HCT116 (cell line): ENCODE data around the gene TEX19. TPM values are rescaled to one million over a fixed set of nuclear protein-coding genes. Genes with fewer than 3 reads are reported as not detected.

Experiments
- ATAC-seq: fragments of 200-7000 bp; cut with Tn5 transposase; 2 replicates; pipeline ENCODE4 v1.9.1; 2020; ENCODE audit warnings: mild to moderate bottlenecking, moderate library complexity
- BruUV-seq: library from RNA; stranded (reverse); fragments of 400-500 nt; replicated peaks from 2 replicates; lab custom pipeline; 2021; lab: Mats Ljungman, UMichigan
- CTCF ChIA-PET: fragments of 300-600 bp; sonication (Branson Sonifier 250); formaldehyde crosslinking; loops from one replicate; lab custom pipeline; 2021; ENCODE audit warnings: antibody characterized with exemption; lab: Charles Lee
- POLR2A ChIA-PET: fragments of 300-600, 350-600 bp; sonication (Branson Sonifier 250); formaldehyde crosslinking; loops from one replicate; lab custom pipeline; 2021; ENCODE audit warnings: antibody characterized with exemption; lab: Charles Lee
- RAD21 ChIA-PET, 2 experiments: fragments of 300-600 bp; sonication (Branson Sonifier 250); formaldehyde crosslinking; loops; one replicate each; lab custom pipeline; 2023; ENCODE audit warnings: low total read pairs in 2 of 2; ENCODE audit not compliant: uncharacterized antibody in 2 of 2, unreplicated experiment in 2 of 2, low non-redundant PET in 1 of 2; lab: Charles Lee
- DNase-seq: peaks from one replicate; pipeline ENCODE4 v3.0.0-alpha.2; 2010; ENCODE audit warnings: low read depth, low spot score
- H2AFZ ChIP-seq: fragments of 200-600 bp; shearing (Covaris generic), sonication (generic); 2 replicates; pipeline ENCODE4 v1.6.1; 2017; ENCODE audit warnings: low read depth, mixed run types, mixed read lengths, antibody characterized with exemption, low read length; ENCODE audit not compliant: poor library complexity, severe bottlenecking
- H3K27ac ChIP-seq: 2 replicates; pipeline ENCODE4 v1.5.1; 2012; ENCODE audit warnings: low read depth, low read length
- H3K27me3 ChIP-seq: fragments of 200-600 bp; sonication (generic); 2 replicates; pipeline ENCODE4 v1.6.1; 2016; ENCODE audit warnings: mixed run types, low read length, mixed read lengths; ENCODE audit not compliant: insufficient read depth
- H3K36me3 ChIP-seq, 2 experiments: fragments of 200-500 bp in 1 of 2; fragments of 200-600 bp in 1 of 2; sonication (Bioruptor generic) in 1 of 2; sonication (generic) in 1 of 2; 2 replicates each; pipeline versions ENCODE4 v1.5.1 to v1.6.1; 2014 to 2016; ENCODE audit warnings: low read length in 2 of 2, inconsistent platforms in 1 of 2, mixed read lengths in 1 of 2, mixed run types in 1 of 2; ENCODE audit not compliant: insufficient read depth in 2 of 2, control insufficient read depth in 1 of 2
- H3K4me1 ChIP-seq, 2 experiments: fragments of 200-600 bp in 1 of 2; sonication (generic) in 1 of 2; 2 replicates each; pipeline versions ENCODE4 v1.5.1 to v1.6.1; 2012 to 2017; ENCODE audit warnings: low read length in 2 of 2, inconsistent platforms in 1 of 2, mild to moderate bottlenecking in 1 of 2, mixed read lengths in 1 of 2, mixed run types in 1 of 2, moderate library complexity in 1 of 2; ENCODE audit not compliant: insufficient read depth in 2 of 2, control insufficient read depth in 1 of 2
- H3K4me2 ChIP-seq: fragments of 200-600 bp; sonication (generic); 2 replicates; pipeline ENCODE4 v1.6.1; 2017; ENCODE audit warnings: mixed run types, low read length, mixed read lengths
- H3K4me3 ChIP-seq, 2 experiments: fragments of 200-600 bp in 1 of 2; sonication (generic) in 1 of 2; replicated peaks in 1 of 2; 2 replicates each; pipeline ENCODE4 v1.5.1; 2011 to 2016; ENCODE audit warnings: low read length in 2 of 2, control low read depth in 1 of 2, low read depth in 1 of 2, mild to moderate bottlenecking in 1 of 2, mixed read lengths in 1 of 2, mixed run types in 1 of 2
- H3K79me2 ChIP-seq: fragments of 200-600 bp; sonication (generic); 2 replicates; pipeline ENCODE4 v1.6.1; 2017; ENCODE audit warnings: mild to moderate bottlenecking, mixed run types, low read length, moderate library complexity, mixed read lengths; ENCODE audit not compliant: insufficient read depth
- H3K9ac ChIP-seq: fragments of 200-600 bp; sonication (generic); 2 replicates; pipeline ENCODE4 v1.6.1; 2016; ENCODE audit warnings: low read length, mixed read lengths
- H3K9me2 ChIP-seq: fragments of 200-600 bp; sonication (generic), shearing (Covaris generic); 2 replicates; pipeline ENCODE4 v1.6.1; 2017; ENCODE audit warnings: mixed run types, mild to moderate bottlenecking, moderate library complexity; ENCODE audit not compliant: insufficient read depth
- H3K9me3 ChIP-seq, 2 experiments: fragments of 200-500 bp in 1 of 2; fragments of 200-600 bp in 1 of 2; sonication (Bioruptor generic) in 1 of 2; sonication (generic) in 1 of 2; 2 replicates each; pipeline ENCODE4 v1.6.1; 2014 to 2017; ENCODE audit warnings: low read length in 2 of 2, mixed read lengths in 2 of 2, inconsistent platforms in 1 of 2, low read depth in 1 of 2, mild to moderate bottlenecking in 1 of 2, mixed run types in 1 of 2, moderate library complexity in 1 of 2; ENCODE audit not compliant: control insufficient read depth in 1 of 2, insufficient read depth in 1 of 2
- H4K20me1 ChIP-seq: fragments of 200-600 bp; sonication (generic), shearing (Covaris generic); 2 replicates; pipeline ENCODE4 v1.6.1; 2017; ENCODE audit warnings: mixed run types, mild to moderate bottlenecking, moderate library complexity; ENCODE audit not compliant: insufficient read depth
- SRF ChIP-seq: IDR thresholded peaks from 2 replicates; pipeline ENCODE4 v1.6.1; 2012; ENCODE audit warnings: low read depth
- TCF7L2 ChIP-seq: IDR thresholded peaks from 2 replicates; pipeline ENCODE4 v1.7.0; 2011; ENCODE audit warnings: borderline replicate concordance, inconsistent platforms; ENCODE audit not compliant: insufficient read depth, insufficient read length; ENCODE audit errors: extremely low read depth
- ZFX ChIP-seq: fragments of 450-650 bp; IDR thresholded peaks from 2 replicates; pipeline ENCODE4 v1.6.1; 2017
- intact Hi-C: fragments of 100-400 bp; cut with micrococcal nuclease; formaldehyde crosslinking; loops from 2 replicates; pipeline ENCODE4 v1.10.0; 2022
- total RNA-seq: library from RNA; stranded (reverse); gene quantifications from one replicate; pipeline ENCODE4 v1.2.1, GENCODE V29; 2021; ENCODE audit not compliant: unreplicated experiment

TEX19 gene
- total RNA-seq, 1 experiment from 2014 or later: 2.1 TPM

GRCh38 chr17:82324566-82325285 is 34.3 kb upstream of the TEX19 start:
- no TSS peak for BruUV-seq
- H3K4me1 ChIP-seq: peaks cover 9 to 33% of the 10 kb centered on the region in 2 experiments; a peak in 3 of 4 replicates
- CTCF ChIA-PET: no interaction called here

GRCh38 chr17:82325286-82326180 is 33.5 kb upstream of the TEX19 start:
- CTCF ChIA-PET: no interaction called here
- H3K27me3 ChIP-seq: no peaks in the 10 kb centered on the region
- POLR2A ChIA-PET: interaction anchor here (0.9 kb wide), 1 partner anchor 29 kb away, joined by 4 read pairs; no protein-coding TSS in a partner anchor
- DNase-seq (no peak), ATAC-seq (no peak)
- H3K4me1 ChIP-seq: peaks cover 15 to 40% of the 10 kb centered on the region in 2 experiments
- H3K4me2 ChIP-seq: no peak overlapping the region
- no peak overlapping the region for H3K9ac ChIP-seq
- 0 out of 2 replicates have a peak, but pooled peaks have one; percentile 8 for TF ChIP-seq ZFX
- no peak for TF ChIP-seq TCF7L2
- no peaks in the 10 kb centered on the region for H4K20me1 ChIP-seq
- no peaks in the 10 kb centered on the region for H3K9me2 ChIP-seq
- intact Hi-C loops: no loop called here
- BruUV-seq: no TSS peak
- no peaks in the 10 kb centered on the region for H3K79me2 ChIP-seq
- RAD21 ChIA-PET: interaction anchor here in 1 of 2 experiments (1.5 kb wide), 1 partner anchor 11 kb away, joined by 3 read pairs; no protein-coding TSS in a partner anchor
- H3K36me3 ChIP-seq: no peaks in the 10 kb centered on the region
- H3K9me3 ChIP-seq: no peaks in the 10 kb centered on the region
- no peak overlapping the region for H3K4me3 ChIP-seq
- no peak overlapping the region; the same call in 1 of the 2 replicates for H3K27ac ChIP-seq
- H2AFZ ChIP-seq: no peak overlapping the region

More at GRCh38 chr17:82324566-82325285, 34.3 kb upstream of the TEX19 start:
- Histone ChIP-seq H3K36me3 (no peaks in the 10 kb centered on the region), H3K27me3 (no peaks in the 10 kb centered on the region), H3K9me3 (peaks cover 0 to under 1% of the 10 kb centered on the region in 2 experiments; a peak in 1 of 4 replicates), H3K27ac (no peak overlapping the region; the same call in 1 of the 2 replicates), H3K79me2 (no peaks in the 10 kb centered on the region), H3K9ac (no peak overlapping the region), H2AFZ (no peak overlapping the region), H3K4me2 (no peak overlapping the region), H3K4me3 (no peak overlapping the region), H3K9me2 (no peaks in the 10 kb centered on the region), H4K20me1 (no peaks in the 10 kb centered on the region)
- DNase-seq (no peak), ATAC-seq (no peak)
- intact Hi-C loops: no loop called here
- TF ChIP-seq TCF7L2: peak; percentile 95
- no peak for TF ChIP-seq SRF
- ChIA-PET POLR2A (no interaction called here), RAD21 (no interaction called here)
